ENCODE measurements around the gene MAMLD1. TPM values are rescaled to one million over a fixed set of nuclear protein-coding genes. Genes with fewer than 3 reads are reported as not detected.

MAMLD1 gene
- total and polyA plus RNA-seq, 2 of the 8 experiments (the other 6 are each of a cell fraction or from before 2014, with no cell fraction given): 0.09 to 0.26 TPM

GRCh38 chrX:150478496-150479492, 115.7 kb downstream of the MAMLD1 start:
- DNase-seq (ENCODE audit: low read depth in 1 of 2, low spot score in 2 of 2) (no peak), FAIRE-seq (no peak)
- Histone ChIP-seq H4K20me1 (replicated peaks in 1 of 2; ENCODE audit: control insufficient read depth in 1 of 2, insufficient read depth in 2 of 2, low read length in 2 of 2) (no peaks in the 10 kb centered on the region), H3K27ac (ENCODE audit: low read depth, low read length) (no peak overlapping the region), H3K14ac (ENCODE audit: insufficient read length) (no peak overlapping the region), H2BK12ac (ENCODE audit: low read depth, low read length) (no peak overlapping the region), H3K4ac (replicated peaks; ENCODE audit: insufficient read length, low read depth, low read length) (no peak overlapping the region), H2AFZ (ENCODE audit: low read length) (no peak overlapping the region), H3K23ac (ENCODE audit: insufficient read length) (no peak overlapping the region), H3K4me1 (replicated peaks in 1 of 4; ENCODE audit: control insufficient read depth in 3 of 4, insufficient read depth in 4 of 4, low read length in 3 of 4) (peaks cover 0 to 3% (median 0%) of the 10 kb centered on the region in 4 experiments; a peak in 1 of 7 replicates), H4K8ac (ENCODE audit: extremely low read depth, insufficient read depth, low read length) (no peak overlapping the region), H3K18ac (ENCODE audit: extremely low read depth, low read length) (no peak overlapping the region), H3K27me3 (replicated peaks in 1 of 4; ENCODE audit: control insufficient read depth in 3 of 4, extremely low read depth in 1 of 4, insufficient read depth in 3 of 4, low read length in 3 of 4) (no peaks in the 10 kb centered on the region), H2BK120ac (replicated peaks; ENCODE audit: low read depth, low read length) (no peak overlapping the region), H3K9ac (replicated peaks in 1 of 4; ENCODE audit: extremely low read depth in 1 of 4, low read depth in 3 of 4, low read length in 3 of 4) (no peak overlapping the region), H3K56ac (replicated peaks; ENCODE audit: insufficient read length, low read depth, low read length) (no peak overlapping the region), H2BK5ac (ENCODE audit: low read depth, low read length) (no peak overlapping the region), H2AK5ac (ENCODE audit: low read depth, low read length) (no peak overlapping the region), H3K4me2 (ENCODE audit: insufficient read depth in 1 of 2, low read depth in 2 of 2, low read length in 2 of 2) (no peak overlapping the region), H3K36me3 (ENCODE audit: control insufficient read depth in 2 of 4, insufficient read depth in 4 of 4, low read length in 3 of 4) (no peaks in the 10 kb centered on the region), H4K91ac (replicated peaks; ENCODE audit: insufficient read length, low read length) (no peak overlapping the region), H2BK15ac (ENCODE audit: low read length) (no peak overlapping the region), H3K79me2 (ENCODE audit: control insufficient read depth in 1 of 2, insufficient read depth in 2 of 2, low read length in 2 of 2) (no peaks in the 10 kb centered on the region), H2BK20ac (ENCODE audit: low read length) (no peak overlapping the region), H3K79me1 (ENCODE audit: low read depth, low read length) (no peaks in the 10 kb centered on the region), H3K4me3 (ENCODE audit: extremely low read depth in 1 of 4, insufficient read depth in 2 of 4, low read depth in 3 of 4, low read length in 4 of 4) (no peak overlapping the region), H3K9me3 (ENCODE audit: insufficient read depth in 2 of 2, low read depth in 1 of 2, low read length in 1 of 2) (no peaks in the 10 kb centered on the region), H4K5ac (ENCODE audit: insufficient read length, low read depth, low read length) (no peak overlapping the region), H3K23me2 (ENCODE audit: low read depth, low read length) (no peaks in the 10 kb centered on the region)
- WGBS, 2 experiments (ENCODE audit: extremely low coverage in 1 of 2, insufficient coverage in 1 of 2, insufficient read length in 1 of 2, insufficient replicate concordance in 2 of 2, low coverage in 1 of 2, low lambda C conversion rate in 2 of 2, missing lambda C conversion rate in 1 of 2): 94% methylated on average over 13 of the region's 13 CpGs; no CpG with 5 or more reads in 1 of the 2 experiments
- CTCF ChIA-PET (ENCODE audit: partially characterized antibody): interaction anchor here (1.0 kb wide), 1 partner anchor 9 kb away, joined by 3 read pairs; no protein-coding TSS in a partner anchor
- POLR2A ChIA-PET (ENCODE audit: partially characterized antibody): no interaction called here
- TF ChIP-seq POU5F1 (IDR thresholded peaks at IDR 0.05; ENCODE audit: low read depth, low read length) (no peak), GTF2F1 (IDR thresholded peaks at IDR 0.05; ENCODE audit: borderline replicate concordance, low read depth, low read length) (no peak), HDAC6 (IDR thresholded peaks at IDR 0.05; ENCODE audit: low read depth, low read length) (no peak), JUND (IDR thresholded peaks at IDR 0.05; ENCODE audit: low read length) (no peak), SP1 (IDR thresholded peaks at IDR 0.05; ENCODE audit: low read depth, low read length) (no peak), CBX8 (IDR thresholded peaks at IDR 0.05; ENCODE audit: borderline replicate concordance, low read depth, low read length) (no peak), TCF12 (IDR thresholded peaks at IDR 0.05; ENCODE audit: low read depth, low read length) (no peak), YY1 (IDR thresholded peaks at IDR 0.05; ENCODE audit: low read depth, low read length) (no peak), CHD1 (IDR thresholded peaks at IDR 0.05; ENCODE audit: low read depth, low read length) (no peak), CTBP2 (IDR thresholded peaks at IDR 0.05; ENCODE audit: borderline replicate concordance, insufficient read depth, insufficient read length, low read length) (no peak), E2F6 (IDR thresholded peaks at IDR 0.05) (no peak)
